Measurements from ENCODE around the gene TUT1.

DNA sequence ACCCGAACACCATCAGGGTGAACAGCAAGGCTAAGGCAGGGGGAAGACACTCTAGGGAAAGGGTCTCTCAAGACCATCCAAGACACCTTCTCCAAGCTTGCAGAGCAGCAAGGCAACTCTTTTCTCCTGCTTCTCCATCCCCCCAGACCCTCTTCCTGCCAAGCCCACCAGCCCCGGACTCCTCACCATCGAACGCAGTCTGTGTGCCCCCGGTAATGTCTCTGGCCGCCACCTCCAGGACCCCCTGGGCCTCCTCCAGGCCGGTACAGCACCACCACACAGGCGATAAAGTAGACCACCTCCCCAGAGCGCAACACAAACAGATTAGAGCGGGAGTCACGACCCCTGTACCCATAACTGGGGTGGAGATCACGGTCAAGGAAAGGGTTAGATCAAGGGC is 17.5 kb upstream of the TUT1 start:
- TF ChIP-seq, protein P1, sequence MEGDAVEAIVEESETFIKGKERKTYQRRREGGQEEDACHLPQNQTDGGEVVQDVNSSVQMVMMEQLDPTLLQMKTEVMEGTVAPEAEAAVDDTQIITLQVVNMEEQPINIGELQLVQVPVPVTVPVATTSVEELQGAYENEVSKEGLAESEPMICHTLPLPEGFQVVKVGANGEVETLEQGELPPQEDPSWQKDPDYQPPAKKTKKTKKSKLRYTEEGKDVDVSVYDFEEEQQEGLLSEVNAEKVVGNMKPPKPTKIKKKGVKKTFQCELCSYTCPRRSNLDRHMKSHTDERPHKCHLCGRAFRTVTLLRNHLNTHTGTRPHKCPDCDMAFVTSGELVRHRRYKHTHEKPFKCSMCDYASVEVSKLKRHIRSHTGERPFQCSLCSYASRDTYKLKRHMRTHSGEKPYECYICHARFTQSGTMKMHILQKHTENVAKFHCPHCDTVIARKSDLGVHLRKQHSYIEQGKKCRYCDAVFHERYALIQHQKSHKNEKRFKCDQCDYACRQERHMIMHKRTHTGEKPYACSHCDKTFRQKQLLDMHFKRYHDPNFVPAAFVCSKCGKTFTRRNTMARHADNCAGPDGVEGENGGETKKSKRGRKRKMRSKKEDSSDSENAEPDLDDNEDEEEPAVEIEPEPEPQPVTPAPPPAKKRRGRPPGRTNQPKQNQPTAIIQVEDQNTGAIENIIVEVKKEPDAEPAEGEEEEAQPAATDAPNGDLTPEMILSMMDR (IDR thresholded peaks at IDR 0.05), result no peak
- no peak for TF ChIP-seq POLR2AphosphoS5 (IDR thresholded peaks at IDR 0.05)
- no peak for TF ChIP-seq POLR2A (IDR thresholded peaks at IDR 0.05)
- TF ChIP-seq EP300 (IDR thresholded peaks at IDR 0.05), result no peak
